ENCODE measurements around the gene PNMA8B. TPM values are rescaled to one million over a fixed set of nuclear protein-coding genes. Genes with fewer than 3 reads are reported as not detected.
"Not testable (repeated sequence)": the region's sequence is repeated elsewhere in the genome, so short reads cannot be mapped to it uniquely, and the experiment has no call there.

The PNMA8B gene
- total RNA-seq, 3 donors from 2014 or later: 0.05 to 0.11 (median 0.08) TPM

DNA sequence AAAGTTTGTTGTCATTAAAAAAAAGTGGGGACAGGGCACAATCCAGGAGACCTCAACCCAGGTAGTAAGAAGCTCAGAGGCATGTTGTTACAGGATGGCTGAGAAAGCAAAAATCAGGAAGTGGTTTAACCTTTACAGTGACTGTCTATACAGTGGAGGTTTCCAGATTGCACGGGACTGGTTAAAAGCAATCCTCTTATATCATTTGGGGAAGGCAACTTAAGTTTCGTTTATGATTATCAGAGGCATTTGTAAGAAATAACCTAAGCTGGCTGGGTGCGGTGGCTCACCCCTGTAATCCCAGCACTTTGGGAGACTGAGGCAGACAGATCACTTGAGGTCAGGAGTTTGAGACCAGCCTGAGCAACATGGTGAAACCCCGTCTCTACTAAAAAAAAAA, 27.3 kb upstream of the PNMA8B start:
- H3K36me3 Mint-ChIP-seq (ENCODE audit: insufficient read depth); H3K27me3 Mint-ChIP-seq (ENCODE audit: low read depth); H3K9me3 Mint-ChIP-seq: not testable (repeated sequence)
- peak; percentile 41 for DNase-seq
- Mint-ChIP-seq H3K4me3 (peak overlapping the region; percentile 26), H3K4me1 (ENCODE audit: low read depth) (peaks cover 49% of the 10 kb centered on the region)
- ATAC-seq: peak; percentile 94 to 95

DNA sequence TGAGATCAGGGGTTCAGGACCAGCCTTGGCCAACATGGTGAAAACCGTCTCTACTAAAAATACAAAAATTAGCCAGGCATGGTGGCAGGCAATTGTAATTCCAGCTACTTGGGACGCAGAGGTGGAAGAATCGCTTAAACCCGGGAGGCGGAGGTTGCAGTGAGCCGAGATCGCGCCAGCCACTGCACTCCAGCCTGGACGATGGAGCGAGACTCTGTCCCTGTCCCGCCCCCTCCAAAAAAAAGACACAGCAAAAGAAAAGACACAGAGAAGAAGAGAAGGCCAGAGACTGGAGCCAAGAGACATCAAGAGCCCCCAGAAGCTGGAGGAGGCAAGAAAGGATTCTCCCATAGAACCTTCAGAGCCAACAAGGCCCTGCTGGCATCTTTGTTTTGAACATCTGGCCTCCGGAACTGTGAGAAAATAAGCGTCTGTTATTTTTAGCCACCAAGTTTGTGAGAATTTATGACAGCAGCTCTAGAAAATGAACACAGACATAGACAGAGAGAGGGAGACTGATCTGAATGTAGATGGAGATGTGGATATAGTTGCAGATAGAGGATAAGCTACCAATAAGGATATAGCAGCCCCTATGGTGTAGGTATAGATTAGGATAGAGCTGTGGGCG, 25.7 kb upstream of the PNMA8B start:
- H3K36me3 Mint-ChIP-seq (ENCODE audit: insufficient read depth): no peaks in the 10 kb centered on the region
- H3K9me3 Mint-ChIP-seq: no peaks in the 10 kb centered on the region
- H3K4me3 Mint-ChIP-seq: no peak overlapping the region
- H3K27me3 Mint-ChIP-seq (ENCODE audit: low read depth): no peaks in the 10 kb centered on the region
- DNase-seq (no peak), ATAC-seq (no peak)
- peaks cover 54% of the 10 kb centered on the region for H3K4me1 Mint-ChIP-seq (ENCODE audit: low read depth)

DNA sequence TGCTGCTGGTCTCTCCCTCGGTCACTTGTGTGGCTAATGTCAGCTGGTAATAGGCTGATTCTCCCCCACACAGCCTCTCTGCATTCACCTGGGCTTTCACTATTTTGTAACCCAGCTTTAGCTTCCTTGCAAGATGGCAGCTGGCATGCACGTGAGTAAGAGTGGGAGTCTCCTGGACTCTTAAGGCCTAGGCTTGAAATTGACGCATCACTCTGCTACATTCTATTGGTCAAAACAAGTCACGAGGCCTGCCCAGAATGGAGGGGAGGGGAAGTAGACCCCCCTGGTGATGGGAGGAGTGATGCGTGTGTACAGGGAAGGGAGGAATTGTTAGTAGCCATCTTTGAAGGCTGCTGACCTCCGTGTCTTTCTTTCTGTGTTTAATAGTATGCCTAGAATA, 24.9 kb upstream of the PNMA8B start:
- Mint-ChIP-seq H3K4me1 (ENCODE audit: low read depth) (peaks cover 60% of the 10 kb centered on the region), H3K4me3 (no peak overlapping the region), H3K27me3 (ENCODE audit: low read depth) (no peaks in the 10 kb centered on the region), H3K36me3 (ENCODE audit: insufficient read depth) (no peaks in the 10 kb centered on the region), H3K9me3 (no peaks in the 10 kb centered on the region)
- DNase-seq (no peak), ATAC-seq (no peak)

DNA sequence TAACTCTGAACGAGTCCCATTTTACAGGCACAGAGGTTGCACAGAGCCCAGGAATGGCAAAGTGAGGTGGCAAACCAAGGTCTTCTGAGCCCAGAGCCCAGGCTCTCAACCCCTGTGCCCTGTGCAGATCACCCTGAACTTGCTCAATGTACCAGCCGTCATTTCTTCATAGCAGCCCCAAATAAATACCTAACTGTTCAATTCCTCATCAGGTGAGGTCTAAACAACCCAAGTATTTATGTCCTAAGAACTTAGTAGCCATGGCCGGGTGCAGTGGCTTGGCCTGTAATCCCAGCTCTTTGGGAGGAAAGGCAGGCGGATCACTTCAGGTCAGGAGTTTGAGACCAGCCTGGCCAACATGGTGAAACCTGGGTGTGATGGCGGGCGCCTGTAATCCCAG, 21.8 kb upstream of the PNMA8B start:
- DNase-seq (no peak), ATAC-seq (no peak)
- Mint-ChIP-seq H3K27me3 (ENCODE audit: low read depth) (peaks cover 14% of the 10 kb centered on the region), H3K9me3 (no peaks in the 10 kb centered on the region), H3K4me3 (no peak overlapping the region), H3K36me3 (ENCODE audit: insufficient read depth) (no peaks in the 10 kb centered on the region), H3K4me1 (ENCODE audit: low read depth) (peaks cover 42% of the 10 kb centered on the region)

DNA sequence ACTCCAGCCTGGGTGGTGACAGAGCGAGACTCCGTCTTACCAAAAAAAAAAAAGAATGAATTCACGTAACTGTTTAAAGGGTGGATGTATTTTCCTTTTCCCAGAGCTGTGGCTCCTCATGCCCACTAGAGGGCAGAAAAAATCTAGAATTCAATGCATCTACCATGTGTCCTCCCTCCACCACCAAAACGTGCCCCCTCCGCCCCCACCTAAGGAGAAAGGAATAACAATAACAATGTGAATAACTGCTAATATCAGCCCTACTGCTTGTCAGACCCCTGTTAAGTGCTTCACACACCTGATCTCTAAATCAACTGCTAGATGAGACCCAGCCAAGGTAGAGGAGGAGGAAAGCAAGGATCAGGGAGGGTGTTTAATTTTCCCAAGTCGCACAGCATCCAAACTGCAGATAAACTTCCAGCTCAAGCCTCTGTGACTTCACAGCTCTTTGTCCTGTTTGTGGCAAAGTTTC, 20.2 kb upstream of the PNMA8B start:
- Mint-ChIP-seq H3K27me3 (ENCODE audit: low read depth) (peaks cover 16% of the 10 kb centered on the region), H3K9me3 (peaks cover 2% of the 10 kb centered on the region), H3K4me3 (no peak overlapping the region), H3K4me1 (ENCODE audit: low read depth) (peaks cover 32% of the 10 kb centered on the region), H3K36me3 (ENCODE audit: insufficient read depth) (no peaks in the 10 kb centered on the region)
- DNase-seq (peak; percentile 31), ATAC-seq (peak; percentile 65 to 76)

DNA sequence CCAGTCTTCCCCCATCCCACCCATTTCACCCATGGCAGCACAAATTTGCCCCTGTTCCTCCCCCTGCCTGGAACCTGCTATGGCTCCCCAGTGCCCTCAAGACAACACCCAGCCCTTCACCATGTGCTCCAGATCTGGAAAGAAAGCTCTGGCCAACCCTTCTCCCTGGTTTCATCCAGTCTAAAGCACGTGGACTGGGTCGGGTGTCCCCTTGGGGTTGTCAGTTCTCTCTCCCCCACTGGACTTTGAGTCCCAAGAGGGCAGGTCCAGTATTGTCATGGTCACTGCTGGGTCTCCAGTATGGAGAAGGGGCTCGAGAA, 19.6 kb upstream of the PNMA8B start:
- no peaks in the 10 kb centered on the region for H3K36me3 Mint-ChIP-seq (ENCODE audit: insufficient read depth)
- H3K27me3 Mint-ChIP-seq (ENCODE audit: low read depth): peaks cover 17% of the 10 kb centered on the region
- ATAC-seq (no peak), DNase-seq (no peak)
- peaks cover 28% of the 10 kb centered on the region for H3K4me1 Mint-ChIP-seq (ENCODE audit: low read depth)
- H3K4me3 Mint-ChIP-seq: no peak overlapping the region
- H3K9me3 Mint-ChIP-seq: peaks cover 3% of the 10 kb centered on the region

DNA sequence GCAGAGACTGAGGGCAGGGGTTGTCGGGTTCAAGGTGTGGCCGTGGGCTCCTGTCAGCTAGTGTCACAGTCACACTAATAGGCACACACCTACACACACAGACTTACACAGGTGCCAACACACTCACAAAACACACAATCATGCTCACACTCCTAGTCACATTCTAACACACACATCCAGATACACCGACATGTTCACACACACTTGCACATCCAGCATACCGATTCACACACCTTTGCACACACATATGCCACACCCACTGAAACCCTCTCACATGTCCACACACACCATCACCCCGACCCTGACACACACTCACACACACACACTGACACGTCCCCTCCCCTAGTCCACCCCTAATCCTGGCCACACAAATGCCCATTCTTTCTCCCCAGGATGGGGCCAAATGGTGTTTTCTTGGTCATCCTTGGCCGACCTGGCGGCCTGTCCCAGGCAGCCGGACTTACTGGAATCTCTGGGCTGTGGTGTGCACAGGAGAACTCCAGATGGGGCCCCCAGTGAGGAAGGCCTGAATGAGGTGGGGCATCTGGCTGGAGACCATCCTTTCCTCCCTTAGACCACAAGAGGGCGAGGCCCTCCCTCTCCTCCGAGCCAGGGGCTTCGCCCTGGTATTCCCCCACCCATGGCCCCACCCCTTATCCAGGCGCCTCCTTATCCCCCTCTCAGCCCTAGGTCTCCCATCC, 19.1 kb upstream of the PNMA8B start:
- Mint-ChIP-seq H3K9me3 (peaks cover 3% of the 10 kb centered on the region), H3K4me3 (no peak overlapping the region), H3K4me1 (ENCODE audit: low read depth) (peaks cover 23% of the 10 kb centered on the region), H3K27me3 (ENCODE audit: low read depth) (peaks cover 17% of the 10 kb centered on the region), H3K36me3 (ENCODE audit: insufficient read depth) (no peaks in the 10 kb centered on the region)
- DNase-seq: no peak
- ATAC-seq: no peak

DNA sequence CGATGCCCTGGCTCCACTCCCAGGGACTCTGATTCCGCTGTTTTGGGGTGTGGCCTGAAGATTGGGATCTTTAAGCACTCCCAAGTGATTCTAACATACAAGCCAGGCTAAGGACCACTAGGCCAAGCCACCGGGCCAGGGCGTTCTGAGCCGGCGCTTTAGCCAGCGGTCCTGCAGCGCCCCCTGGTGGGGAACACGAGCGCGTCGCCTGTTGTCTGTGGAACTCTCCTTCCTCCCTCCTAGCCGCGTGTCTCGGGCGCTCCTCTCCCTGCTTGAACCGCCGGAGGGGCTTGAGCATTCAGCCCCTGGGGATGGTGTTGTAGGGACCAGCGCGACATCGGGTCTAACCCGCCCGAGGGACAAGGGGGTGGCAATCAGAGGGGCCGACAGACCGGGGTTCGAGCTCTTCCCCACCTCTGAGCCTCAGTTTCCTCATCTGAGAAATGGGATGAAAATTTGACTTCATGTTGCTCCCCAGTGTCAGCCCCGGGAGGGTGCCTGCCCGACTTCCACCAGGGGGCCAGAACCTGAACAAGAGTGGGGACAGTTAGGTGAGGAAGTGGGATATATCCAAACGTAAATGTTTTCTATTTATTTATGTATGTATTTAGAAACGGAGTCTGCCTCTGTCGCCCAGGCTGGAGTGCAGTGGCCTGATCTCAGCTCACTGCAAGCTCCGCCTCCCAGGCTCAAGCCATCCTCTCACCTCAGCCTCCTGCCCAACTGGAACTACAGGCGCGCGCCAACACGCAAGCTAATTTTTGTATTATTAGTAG, 18.0 kb upstream of the PNMA8B start:
- Mint-ChIP-seq H3K4me1 (ENCODE audit: low read depth) (peaks cover 14% of the 10 kb centered on the region), H3K4me3 (no peak overlapping the region), H3K36me3 (ENCODE audit: insufficient read depth) (no peaks in the 10 kb centered on the region), H3K9me3 (peaks cover 3% of the 10 kb centered on the region), H3K27me3 (ENCODE audit: low read depth) (peaks cover 19% of the 10 kb centered on the region)
- ATAC-seq: peak; percentile 84 to 90
- peak; percentile 82 for DNase-seq

DNA sequence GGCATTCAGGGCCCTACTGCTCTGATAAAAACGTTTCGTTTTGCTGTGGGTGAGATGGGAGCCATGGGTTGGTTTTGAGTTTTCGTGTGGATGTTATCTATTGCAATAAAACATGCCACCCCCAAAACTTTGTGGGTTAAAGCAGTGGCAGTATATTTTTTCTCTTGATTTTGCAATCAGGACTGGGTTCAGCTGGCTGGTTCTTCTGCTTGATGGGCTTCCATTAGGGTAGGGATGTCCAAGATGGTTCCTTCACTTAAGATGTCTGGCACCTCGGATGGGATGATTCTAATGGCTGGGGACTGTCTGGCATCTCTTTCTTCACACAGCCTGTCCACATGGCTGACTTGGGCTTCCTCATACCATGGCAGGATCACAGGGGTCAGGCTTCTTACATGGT, 15.6 kb upstream of the PNMA8B start:
- Mint-ChIP-seq H3K9me3 (peaks cover 3% of the 10 kb centered on the region), H3K27me3 (ENCODE audit: low read depth) (peaks cover 32% of the 10 kb centered on the region), H3K36me3 (ENCODE audit: insufficient read depth) (no peaks in the 10 kb centered on the region), H3K4me1 (ENCODE audit: low read depth) (peaks cover 6% of the 10 kb centered on the region), H3K4me3 (no peak overlapping the region)
- no peak for DNase-seq
- ATAC-seq: no peak

DNA sequence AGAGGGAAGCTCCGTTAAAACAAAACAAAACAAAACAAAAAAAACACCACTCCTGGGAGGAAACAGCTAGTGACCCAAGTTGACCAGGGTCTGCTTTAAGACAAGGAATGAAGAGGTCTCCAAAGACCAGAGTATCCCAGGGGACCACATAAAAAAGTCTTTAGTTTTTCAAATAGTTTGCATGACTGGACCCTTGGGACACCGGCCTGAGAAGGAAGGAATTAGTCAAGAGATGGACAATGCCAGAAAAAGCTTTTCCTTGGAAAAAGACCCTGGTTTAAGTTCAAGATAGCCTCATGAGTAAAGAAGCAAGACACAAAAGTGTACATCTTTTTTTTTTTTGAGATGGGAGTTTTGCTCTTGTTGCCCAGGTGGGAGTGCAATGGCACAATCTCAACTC, 12.5 kb upstream of the PNMA8B start:
- peaks cover 3% of the 10 kb centered on the region for H3K9me3 Mint-ChIP-seq
- DNase-seq (no peak), ATAC-seq (no peak)
- H3K36me3 Mint-ChIP-seq (ENCODE audit: insufficient read depth): no peaks in the 10 kb centered on the region
- no peaks in the 10 kb centered on the region for H3K4me1 Mint-ChIP-seq (ENCODE audit: low read depth)
- H3K27me3 Mint-ChIP-seq (ENCODE audit: low read depth): peaks cover 29% of the 10 kb centered on the region
- H3K4me3 Mint-ChIP-seq: no peak overlapping the region

DNA sequence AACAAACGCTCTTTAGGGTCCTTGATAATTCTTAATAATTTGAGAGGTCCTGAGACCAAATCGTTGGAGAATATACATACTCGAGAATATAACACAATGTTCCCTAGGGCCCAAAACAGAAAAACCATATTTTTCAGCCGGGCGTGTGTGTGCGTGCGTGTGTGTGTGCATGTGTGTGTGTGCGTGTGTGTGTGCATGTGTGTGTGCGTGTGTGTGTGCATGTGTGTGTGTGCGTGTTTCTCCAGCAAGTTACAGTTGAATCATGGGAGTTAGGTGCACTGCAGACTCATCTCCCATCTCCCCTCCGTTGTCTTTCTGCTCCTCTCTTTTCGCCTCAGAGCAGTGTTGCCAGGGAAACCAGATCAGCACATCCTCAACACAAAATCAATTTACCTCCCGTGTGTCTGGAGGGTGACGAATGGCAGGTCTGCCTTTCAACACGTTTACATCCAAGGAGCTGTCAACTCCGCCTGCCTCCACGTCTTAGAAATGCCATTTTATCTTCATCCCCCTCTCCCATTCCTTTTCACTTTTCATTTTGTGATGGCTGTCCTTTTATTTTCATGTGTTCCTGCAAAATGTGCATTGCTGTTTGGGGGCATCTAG, 8.3 kb upstream of the PNMA8B start:
- DNase-seq (no peak), ATAC-seq (no peak)
- H3K4me3 Mint-ChIP-seq: no peak overlapping the region
- no peaks in the 10 kb centered on the region for H3K36me3 Mint-ChIP-seq (ENCODE audit: insufficient read depth)
- H3K27me3 Mint-ChIP-seq (ENCODE audit: low read depth): peaks cover 33% of the 10 kb centered on the region
- H3K9me3 Mint-ChIP-seq: no peaks in the 10 kb centered on the region
- H3K4me1 Mint-ChIP-seq (ENCODE audit: low read depth): no peaks in the 10 kb centered on the region

DNA sequence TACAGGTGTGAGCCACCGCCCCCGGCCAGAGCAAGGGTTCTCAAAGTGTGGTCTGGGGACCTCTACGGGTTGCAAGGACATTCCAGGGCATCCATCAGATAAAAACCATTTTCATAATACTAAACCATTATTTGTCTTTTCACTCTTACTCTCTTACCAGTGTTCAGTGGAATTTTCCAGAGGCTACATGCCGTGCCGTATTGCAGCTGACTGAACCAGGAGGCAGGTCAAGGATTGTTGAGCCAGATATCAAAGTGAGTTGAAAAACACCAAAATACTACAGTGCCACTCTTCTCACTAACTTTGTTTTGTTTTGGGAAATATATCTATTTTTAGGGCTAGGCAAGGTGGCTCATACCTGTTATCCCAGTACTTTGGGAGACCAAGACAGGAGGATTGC, 7.2 kb upstream of the PNMA8B start:
- Mint-ChIP-seq H3K4me3 (no peak overlapping the region), H3K27me3 (ENCODE audit: low read depth) (peaks cover 31% of the 10 kb centered on the region), H3K9me3 (no peaks in the 10 kb centered on the region), H3K4me1 (ENCODE audit: low read depth) (no peaks in the 10 kb centered on the region), H3K36me3 (ENCODE audit: insufficient read depth) (no peaks in the 10 kb centered on the region)
- ATAC-seq: no peak
- no peak for DNase-seq

DNA sequence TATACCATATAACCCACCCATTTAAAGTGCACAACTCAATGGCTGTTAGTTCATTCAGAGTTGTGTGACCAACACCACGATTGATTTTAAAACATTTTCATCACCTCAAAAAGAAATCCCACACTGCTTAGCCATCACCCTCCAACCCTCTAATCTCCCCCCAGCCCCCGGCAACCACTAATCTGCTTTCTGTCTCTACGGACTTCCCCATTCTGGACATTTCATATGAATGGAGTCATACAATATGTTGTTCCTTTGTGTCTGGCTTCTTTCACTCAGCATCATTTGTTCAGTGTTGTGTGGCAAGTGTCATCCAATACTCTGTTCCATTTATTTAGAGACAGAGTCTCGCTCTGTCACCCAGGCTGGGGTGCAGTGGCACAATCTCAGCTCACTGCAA, 4.0 kb upstream of the PNMA8B start:
- peaks cover 3% of the 10 kb centered on the region for H3K4me1 Mint-ChIP-seq (ENCODE audit: low read depth)
- H3K9me3 Mint-ChIP-seq: no peaks in the 10 kb centered on the region
- peaks cover 29% of the 10 kb centered on the region for H3K27me3 Mint-ChIP-seq (ENCODE audit: low read depth)
- no peaks in the 10 kb centered on the region for H3K36me3 Mint-ChIP-seq (ENCODE audit: insufficient read depth)
- ATAC-seq (no peak), DNase-seq (no peak)
- H3K4me3 Mint-ChIP-seq: no peak overlapping the region

DNA sequence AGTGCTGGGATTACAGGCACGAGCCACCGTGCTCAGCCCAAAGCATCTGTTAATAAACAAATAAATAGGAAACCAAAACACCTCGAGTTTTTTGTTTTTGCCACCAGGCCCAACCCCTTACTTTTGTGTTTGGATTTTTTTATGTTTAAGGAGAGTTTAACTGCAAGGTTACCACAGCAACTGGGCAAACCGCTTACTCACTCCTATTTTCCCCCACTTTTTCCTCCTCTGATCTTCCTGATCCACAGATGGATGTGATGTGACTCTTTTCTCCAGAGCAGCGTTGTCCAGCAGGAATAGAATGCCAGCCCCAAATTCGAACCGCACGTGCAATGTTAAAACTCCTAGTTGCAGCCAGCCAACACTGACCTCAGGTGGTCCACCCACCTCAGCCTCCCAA, 2.1 kb upstream of the PNMA8B start:
- Mint-ChIP-seq H3K36me3 (ENCODE audit: insufficient read depth) (no peaks in the 10 kb centered on the region), H3K4me3 (no peak overlapping the region), H3K9me3 (no peaks in the 10 kb centered on the region), H3K4me1 (ENCODE audit: low read depth) (peaks cover 11% of the 10 kb centered on the region), H3K27me3 (ENCODE audit: low read depth) (peaks cover 37% of the 10 kb centered on the region)
- DNase-seq (no peak), ATAC-seq (no peak)

All from activated T-cell treated with anti-CD3 and anti-CD28 coated beads, Interleukin-2, amount 50 U/mL, for 4 hours (primary cell).